Lung (tissue), 12 donors: ENCODE data around the gene CERS5. TPM values are rescaled to one million over a fixed set of nuclear protein-coding genes. Genes with fewer than 3 reads are reported as not detected.

Experiments used
- ATAC-seq: fragments of 200-7000 bp; cut with Tn5 transposase; one replicate; pipeline ENCODE4 v1.9.1; 2020; ENCODE audit warnings: moderate number of reproducible peaks; ENCODE audit not compliant: insufficient read depth, low FRiP score
- DNase-seq, 3 donors: peaks; one replicate each; pipeline ENCODE4 v3.0.0-alpha.2; 2013 to 2017
- H3K27ac ChIP-seq, 2 donors: one replicate each; pipeline ENCODE4 v1.5.1; 2013; ENCODE audit warnings: mild to moderate bottlenecking in 2 of 2, moderate library complexity in 2 of 2, control low read depth in 1 of 2, inconsistent platforms in 1 of 2, low read depth in 1 of 2, low read length in 1 of 2
- H3K27me3 ChIP-seq, 3 donors: one replicate each; pipeline ENCODE4 v1.5.1; 2013; ENCODE audit warnings: low read length in 2 of 3; ENCODE audit not compliant: control insufficient read depth in 3 of 3, insufficient read depth in 3 of 3
- H3K36me3 ChIP-seq, 4 donors: one replicate each; pipeline ENCODE4 v1.5.1; 2013; ENCODE audit warnings: low read length in 4 of 4, mild to moderate bottlenecking in 1 of 4, moderate library complexity in 1 of 4; ENCODE audit not compliant: control insufficient read depth in 4 of 4, insufficient read depth in 4 of 4
- H3K4me1 ChIP-seq, 5 donors: one replicate each; pipeline ENCODE4 v1.5.1; 2013; ENCODE audit warnings: low read length in 5 of 5, mild to moderate bottlenecking in 2 of 5, moderate library complexity in 1 of 5; ENCODE audit not compliant: control insufficient read depth in 5 of 5, insufficient read depth in 5 of 5
- H3K4me3 ChIP-seq: one replicate; pipeline ENCODE4 v1.5.1; 2013; ENCODE audit warnings: mild to moderate bottlenecking, control low read depth, moderate library complexity
- H3K9ac ChIP-seq, 2 donors: one replicate each; pipeline ENCODE4 v1.5.1; 2013; ENCODE audit warnings: low read length in 2 of 2, control low read depth in 1 of 2; ENCODE audit not compliant: insufficient read depth in 1 of 2
- H3K9me3 ChIP-seq, 4 donors: one replicate each; pipeline ENCODE4 v1.5.1; 2013; ENCODE audit warnings: low read length in 3 of 4, mild to moderate bottlenecking in 1 of 4, moderate library complexity in 1 of 4; ENCODE audit not compliant: control insufficient read depth in 4 of 4, insufficient read depth in 3 of 4
- CTCF ChIP-seq: IDR thresholded peaks from 2 replicates; pipeline ENCODE4 v1.5.1; 2012; ENCODE audit warnings: mild to moderate bottlenecking; ENCODE audit errors: control extremely low read depth, extremely low read depth
- WGBS, 2 donors: extraction: QIAGEN DNeasy Blood & Tissue Kit; methylation state at CpG; one replicate each; pipeline ENCODE4 v1.1.7; 2013; 5-methylcytosine and 5-hydroxymethylcytosine counted together
- polyA plus RNA-seq, 2 donors: library from polyadenylated mRNA; stranded (reverse); fragments of 200-250 nt; gene quantifications; one replicate each; pipeline ENCODE4 v1.2.1, GENCODE V29; 2013
- total RNA-seq, 2 donors: library from RNA; depleted of rRNA in 1 of 2; stranded (reverse); fragments of >200 nt in 1 of 2; gene quantifications; one replicate each; pipeline ENCODE4 v1.2.1, GENCODE V29; 2014 to 2021
- donor health status: control.
- donor health status: control.
- donor health status: Bipolar disorder and iron deficiency.
- donor health status: healthy.
- donor health status: DM: yes; HTN: yes; CAD: no.

The CERS5 gene
- total and polyA plus RNA-seq, 4 donors: 32.6 to 54.0 (median 37.8) TPM

GRCh38 chr12:50099302-50100008, 67.7 kb downstream of the CERS5 start:
- TF ChIP-seq CTCF: no peak
- Histone ChIP-seq H3K4me1 (peaks cover 0 to 5% (median 0%) of the 10 kb centered on the region in 5 donors), H3K36me3 (peaks cover 41 to 48% (median 42%) of the 10 kb centered on the region in 4 donors), H3K9ac (no peak overlapping the region), H3K27me3 (no peaks in the 10 kb centered on the region), H3K9me3 (no peaks in the 10 kb centered on the region), H3K27ac (no peak overlapping the region), H3K4me3 (no peak overlapping the region)
- ATAC-seq (no peak), DNase-seq (no peak)
- 79 to 92% methylated on average over 5 of the region's 5 CpGs for WGBS, 2 donors

GRCh38 chr12:50097952-50098351, 69.2 kb downstream of the CERS5 start:
- Histone ChIP-seq H3K27me3 (no peaks in the 10 kb centered on the region), H3K27ac (no peak overlapping the region), H3K9me3 (no peaks in the 10 kb centered on the region), H3K9ac (no peak overlapping the region), H3K4me1 (no peaks in the 10 kb centered on the region), H3K4me3 (no peak overlapping the region), H3K36me3 (peaks cover 43 to 53% (median 50%) of the 10 kb centered on the region in 4 donors)
- 92 to 98% methylated on average over 6 of the region's 6 CpGs for WGBS, 2 donors
- no peak for ATAC-seq
- no peak for TF ChIP-seq CTCF
- DNase-seq: no peak

GRCh38 chr12:50090391-50090790, 76.8 kb downstream of the CERS5 start:
- H3K27me3 ChIP-seq: no peaks in the 10 kb centered on the region
- TF ChIP-seq CTCF: no peak
- H3K4me3 ChIP-seq: no peak overlapping the region
- ATAC-seq (no peak), DNase-seq (no peak)
- H3K36me3 ChIP-seq: peaks cover 28 to 42% (median 36%) of the 10 kb centered on the region in 4 donors
- H3K4me1 ChIP-seq: peaks cover 0 to 4% (median 0%) of the 10 kb centered on the region in 5 donors
- H3K27ac ChIP-seq: no peak overlapping the region
- no peak overlapping the region for H3K9ac ChIP-seq
- 94 to 99% methylated on average over 5 of the region's 5 CpGs for WGBS, 2 donors
- H3K9me3 ChIP-seq: no peaks in the 10 kb centered on the region
